ENCODE results near the gene FGF14. TPM values are rescaled to one million over a fixed set of nuclear protein-coding genes. Genes with fewer than 3 reads are reported as not detected.

FGF14 gene
- total and polyA plus RNA-seq, 2 donors = 0.20 to 4.5 TPM

DNA sequence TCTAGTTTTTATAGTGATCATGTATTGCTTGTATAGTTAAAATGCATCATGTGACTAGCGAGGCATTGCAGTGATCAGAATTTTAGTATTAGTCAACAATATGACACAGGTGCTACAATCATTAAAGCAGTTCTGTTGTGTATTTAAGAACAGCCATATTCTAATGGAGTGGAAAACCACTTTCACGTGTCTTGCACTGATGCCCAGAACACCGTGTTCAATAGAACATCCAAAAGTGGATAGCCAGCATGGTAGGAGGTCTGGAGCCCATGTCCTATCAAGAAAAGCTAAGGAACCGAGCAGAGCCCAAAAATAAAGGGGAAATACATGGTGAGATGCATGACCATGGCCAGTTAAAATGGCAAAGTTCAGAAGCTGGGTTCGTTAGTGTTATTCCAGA is 55.1 kb downstream of the FGF14 start:
- Histone ChIP-seq H3K27ac (ENCODE audit: low read depth) (no peak overlapping the region), H3K4me1 (ENCODE audit: insufficient read depth) (no peaks in the 10 kb centered on the region), H3K4me3 (ENCODE audit: low read depth, low read length) (no peak overlapping the region), H3K36me3 (ENCODE audit: insufficient read depth) (no peaks in the 10 kb centered on the region)
- no peak for DNase-seq (ENCODE audit: extremely low spot score)
- WGBS = 86% methylated on average over 5 of the region's 5 CpGs

DNA sequence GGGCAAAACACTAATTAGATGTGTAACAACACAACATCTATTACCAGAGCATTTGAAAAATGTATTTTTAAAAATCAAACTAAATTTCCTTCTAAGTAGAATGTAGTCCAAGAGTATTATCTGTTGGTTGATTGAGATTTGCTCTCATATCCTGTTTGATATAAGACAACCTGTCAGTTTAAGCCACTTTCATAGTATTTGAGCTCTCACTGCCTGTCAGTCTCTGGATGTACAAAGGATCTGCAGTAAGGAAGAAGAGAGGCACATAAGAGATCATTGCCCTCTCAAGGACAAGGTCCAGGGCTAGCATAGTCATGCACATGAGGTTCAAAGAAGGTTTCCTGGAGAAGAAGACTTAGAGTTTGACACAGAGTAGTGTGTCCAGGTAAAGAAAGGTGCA is 57.4 kb downstream of the FGF14 start:
- DNase-seq (ENCODE audit: extremely low spot score) = no peak
- Histone ChIP-seq H3K27ac (ENCODE audit: low read depth) (no peak overlapping the region), H3K36me3 (ENCODE audit: insufficient read depth) (no peaks in the 10 kb centered on the region), H3K4me1 (ENCODE audit: insufficient read depth) (no peaks in the 10 kb centered on the region), H3K4me3 (ENCODE audit: low read depth, low read length) (no peak overlapping the region)

DNA sequence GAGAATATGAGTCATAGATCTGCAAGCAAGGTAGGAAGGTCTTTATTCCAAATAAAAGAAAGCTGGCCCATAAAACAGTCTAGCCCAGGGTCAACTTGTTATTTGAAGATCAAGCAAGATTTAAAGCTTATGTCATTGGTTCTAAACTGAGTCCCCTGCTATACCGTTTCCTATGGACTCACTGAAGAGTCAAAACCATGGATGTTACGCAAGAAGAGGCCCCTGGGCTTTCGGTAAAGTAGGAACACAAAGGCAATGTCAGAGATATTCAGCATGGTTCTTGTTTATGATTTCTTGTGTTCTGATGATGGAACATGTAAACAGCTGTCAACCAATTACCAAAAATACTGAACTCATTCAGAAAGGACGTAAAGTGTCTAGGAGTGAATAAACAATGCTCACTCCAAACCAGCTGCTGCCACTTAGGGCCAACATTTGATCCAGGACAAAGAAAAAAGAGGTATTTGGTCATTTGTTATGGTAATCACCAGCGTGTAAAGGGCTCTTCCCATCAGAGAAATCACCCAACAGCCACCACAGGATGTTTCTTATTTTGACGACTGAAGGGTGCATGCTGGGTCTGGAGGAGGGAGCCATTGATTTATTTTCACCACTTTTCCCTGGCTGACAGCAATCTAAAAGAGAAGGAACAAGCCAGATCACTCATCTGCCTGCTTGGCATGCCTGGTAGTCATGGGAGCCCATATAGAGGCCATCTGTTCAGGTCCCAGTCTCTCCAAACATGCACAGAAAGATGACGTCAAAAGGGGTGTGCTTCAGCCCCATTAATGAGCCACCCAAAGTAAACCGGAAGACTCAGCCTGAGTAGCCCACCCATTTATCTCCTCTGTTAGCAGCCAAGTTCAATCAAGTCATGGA is 68.3 kb downstream of the FGF14 start:
- 54% methylated on average over 8 of the region's 8 CpGs for WGBS
- DNase-seq (ENCODE audit: extremely low spot score) = no peak
- no peaks in the 10 kb centered on the region for H3K4me1 ChIP-seq (ENCODE audit: insufficient read depth)
- H3K36me3 ChIP-seq (ENCODE audit: insufficient read depth) = no peaks in the 10 kb centered on the region
- H3K4me3 ChIP-seq (ENCODE audit: low read depth, low read length) = no peak overlapping the region
- H3K27ac ChIP-seq (ENCODE audit: low read depth) = no peak overlapping the region

DNA sequence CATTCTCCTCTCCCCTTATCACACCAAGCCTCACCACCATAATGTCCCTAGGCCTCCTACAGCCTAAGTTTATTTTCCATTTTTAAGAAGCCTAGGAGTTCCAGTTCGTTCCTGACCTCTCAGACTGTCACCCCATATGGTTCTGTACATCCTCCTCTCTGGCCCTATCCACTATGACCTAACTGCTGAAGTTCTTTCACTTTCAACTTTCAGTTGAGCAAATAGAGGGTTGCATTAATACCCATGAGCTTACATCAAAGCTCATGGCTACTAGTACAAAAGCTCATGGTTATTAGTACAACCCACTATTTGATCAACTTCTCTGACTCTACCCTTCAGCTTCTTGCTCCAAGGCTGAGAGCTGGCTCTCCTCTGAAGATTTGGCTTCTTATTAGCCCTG is 72.9 kb downstream of the FGF14 start:
- no peak for DNase-seq (ENCODE audit: extremely low spot score)
- Histone ChIP-seq H3K27ac (ENCODE audit: low read depth) (no peak overlapping the region), H3K4me3 (ENCODE audit: low read depth, low read length) (no peak overlapping the region), H3K4me1 (ENCODE audit: insufficient read depth) (no peaks in the 10 kb centered on the region), H3K36me3 (ENCODE audit: insufficient read depth) (no peaks in the 10 kb centered on the region)
- WGBS = 67% methylated on average over 1 of the region's 1 CpG

DNA sequence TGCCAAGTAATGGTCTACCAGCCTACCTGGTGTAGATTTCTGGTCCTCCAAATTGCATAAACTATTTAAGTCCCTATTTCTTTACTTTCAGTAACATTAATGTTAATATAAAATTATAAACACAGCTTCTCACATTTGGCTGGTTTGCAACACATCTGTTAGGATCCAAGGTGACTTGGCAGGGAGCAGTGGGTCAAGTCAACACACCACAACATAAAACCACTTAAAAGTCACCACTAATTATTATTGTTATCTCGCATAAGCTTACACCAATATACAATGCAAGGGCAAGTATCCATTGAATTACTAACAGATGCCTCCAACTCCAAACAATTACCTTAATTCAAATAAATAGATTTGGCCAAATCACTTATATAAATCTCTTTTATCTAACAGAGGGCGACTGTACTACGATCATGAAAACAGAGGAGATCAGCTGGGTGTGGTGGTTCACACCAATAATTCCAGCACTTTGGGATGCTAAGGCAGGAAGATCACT is 74.7 kb downstream of the FGF14 start:
- no peak overlapping the region for H3K27ac ChIP-seq (ENCODE audit: low read depth)
- no peak overlapping the region for H3K4me3 ChIP-seq (ENCODE audit: low read depth, low read length)
- no peak for DNase-seq (ENCODE audit: extremely low spot score)
- no peaks in the 10 kb centered on the region for H3K36me3 ChIP-seq (ENCODE audit: insufficient read depth)
- H3K4me1 ChIP-seq (ENCODE audit: insufficient read depth) = no peaks in the 10 kb centered on the region
- 43% methylated on average over 3 of the region's 3 CpGs for WGBS

DNA sequence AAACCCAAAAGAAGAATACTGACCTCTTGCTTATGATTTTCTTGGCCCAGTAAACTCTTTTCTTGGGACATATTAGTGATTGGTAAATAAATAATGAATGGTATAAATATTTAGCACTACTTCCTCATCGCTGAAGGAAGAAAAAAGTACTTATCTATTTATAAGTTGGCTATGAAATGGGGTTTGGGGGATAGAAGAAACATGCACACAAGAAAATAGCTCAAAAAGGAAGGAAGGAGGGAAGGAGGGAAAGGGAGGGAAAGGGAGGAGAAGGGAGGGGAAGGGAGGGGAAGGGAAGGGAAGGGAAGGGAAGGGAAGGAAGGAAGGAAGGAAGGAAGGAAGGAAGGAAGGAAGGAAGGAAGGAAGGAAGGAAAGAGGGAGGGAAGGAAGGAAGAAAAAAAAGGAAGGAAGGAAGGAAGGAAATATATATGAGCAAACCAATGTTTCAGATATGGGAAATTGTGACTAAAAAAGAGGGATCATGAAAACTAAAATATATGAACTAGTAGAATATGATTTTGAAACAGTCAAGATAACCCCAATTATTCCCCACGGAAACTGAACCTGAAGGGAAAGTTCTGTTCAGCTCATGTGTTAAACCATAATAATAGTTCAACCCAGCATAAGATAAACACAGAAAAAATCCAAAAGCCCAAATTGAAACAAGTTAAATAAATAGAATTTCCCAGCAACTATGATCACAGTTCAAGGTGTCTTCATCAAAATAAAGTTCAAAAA is 75.3 kb downstream of the FGF14 start:
- Histone ChIP-seq H3K4me3 (ENCODE audit: low read depth, low read length) (no peak overlapping the region), H3K4me1 (ENCODE audit: insufficient read depth) (no peaks in the 10 kb centered on the region), H3K27ac (ENCODE audit: low read depth) (no peak overlapping the region), H3K36me3 (ENCODE audit: insufficient read depth) (no peaks in the 10 kb centered on the region)
- WGBS = 62% methylated on average over 2 of the region's 2 CpGs
- no peak for DNase-seq (ENCODE audit: extremely low spot score)

DNA sequence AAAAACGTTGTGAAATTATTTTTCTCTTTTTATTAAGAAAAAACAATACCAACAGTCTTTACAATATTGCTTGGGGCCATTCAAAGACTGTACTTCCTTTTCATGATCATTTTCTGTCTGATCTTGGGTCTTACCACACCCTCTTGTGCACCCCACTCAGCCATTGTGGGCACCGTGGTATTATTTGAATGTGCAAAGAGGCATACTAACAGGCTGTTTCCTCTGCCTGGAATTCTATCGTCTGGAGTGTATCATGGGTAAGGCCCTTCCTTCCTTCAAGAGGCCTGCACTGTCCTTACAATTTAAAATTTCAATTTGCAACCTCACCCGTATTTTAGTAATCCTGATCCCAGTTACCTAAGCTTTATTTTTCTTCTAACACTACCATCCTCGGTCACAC is 76.5 kb downstream of the FGF14 start:
- Histone ChIP-seq H3K27ac (ENCODE audit: low read depth) (no peak overlapping the region), H3K4me1 (ENCODE audit: insufficient read depth) (no peaks in the 10 kb centered on the region), H3K36me3 (ENCODE audit: insufficient read depth) (no peaks in the 10 kb centered on the region), H3K4me3 (ENCODE audit: low read depth, low read length) (no peak overlapping the region)
- WGBS = 56% methylated on average over 5 of the region's 5 CpGs
- DNase-seq (ENCODE audit: extremely low spot score) = no peak

DNA sequence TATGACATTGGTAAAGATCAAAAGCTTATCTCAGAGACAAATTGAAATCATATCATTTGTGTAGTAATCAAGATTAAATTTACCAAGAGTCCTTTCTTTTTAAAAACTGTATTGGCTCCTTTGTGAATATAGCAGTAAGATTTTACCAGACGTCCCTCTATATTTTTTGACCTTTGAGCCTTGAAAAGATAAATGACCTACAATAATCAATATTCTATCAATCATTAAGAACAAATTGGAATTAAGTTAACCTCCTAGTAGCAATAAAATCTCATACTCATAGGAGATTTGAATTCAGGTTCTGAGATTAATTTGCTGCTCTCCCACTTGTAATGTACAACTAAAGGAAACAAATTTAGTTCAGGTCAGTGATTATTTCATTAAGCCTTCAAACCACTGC is 78.3 kb downstream of the FGF14 start:
- no peak overlapping the region for H3K4me3 ChIP-seq (ENCODE audit: low read depth, low read length)
- H3K4me1 ChIP-seq (ENCODE audit: insufficient read depth) = no peaks in the 10 kb centered on the region
- DNase-seq (ENCODE audit: extremely low spot score) = no peak
- 66% methylated on average over 1 of the region's 1 CpG for WGBS
- no peak overlapping the region for H3K27ac ChIP-seq (ENCODE audit: low read depth)
- no peaks in the 10 kb centered on the region for H3K36me3 ChIP-seq (ENCODE audit: insufficient read depth)

DNA sequence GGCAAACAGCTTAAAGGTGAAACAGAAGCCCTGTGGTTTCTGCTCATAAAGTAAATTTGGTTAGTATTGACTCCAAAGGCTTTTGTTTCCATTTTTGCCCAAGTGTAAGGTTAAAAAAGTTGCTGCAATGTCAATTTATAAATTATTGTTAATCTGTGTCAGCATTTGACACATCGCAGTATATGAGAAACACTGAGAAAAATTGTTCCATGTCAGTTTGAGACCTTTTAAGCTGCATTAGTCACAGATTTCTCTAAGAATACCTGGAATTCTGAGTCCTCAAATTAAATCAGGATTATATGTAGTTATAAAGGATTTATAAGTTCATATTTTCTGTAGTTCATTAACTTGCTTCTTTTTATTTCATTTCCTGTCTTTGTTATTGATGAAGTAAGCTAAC is 78.8 kb downstream of the FGF14 start:
- Histone ChIP-seq H3K4me1 (ENCODE audit: insufficient read depth) (no peaks in the 10 kb centered on the region), H3K27ac (ENCODE audit: low read depth) (no peak overlapping the region), H3K36me3 (ENCODE audit: insufficient read depth) (no peaks in the 10 kb centered on the region), H3K4me3 (ENCODE audit: low read depth, low read length) (no peak overlapping the region)
- 97% methylated on average over 1 of the region's 1 CpG for WGBS
- DNase-seq (ENCODE audit: extremely low spot score) = no peak

DNA sequence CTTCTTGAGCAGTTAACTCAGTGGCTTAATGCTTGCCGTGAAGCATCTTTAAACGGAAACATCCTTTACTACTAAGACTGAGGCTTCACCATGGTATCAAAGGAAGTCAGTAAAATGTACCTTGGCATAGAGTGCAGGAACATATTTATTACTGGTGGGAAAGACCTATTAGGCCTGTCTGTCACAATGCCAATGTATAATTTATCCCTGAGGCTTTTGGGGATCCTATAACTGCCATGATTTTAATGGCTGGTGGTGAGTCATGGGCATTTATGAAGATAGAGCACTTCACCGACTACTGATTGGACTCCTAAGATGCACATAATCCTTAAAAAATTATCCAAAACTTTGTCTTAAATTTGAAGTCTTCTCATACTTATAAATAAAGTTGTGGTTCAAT is 79.6 kb downstream of the FGF14 start:
- no peak for DNase-seq (ENCODE audit: extremely low spot score)
- Histone ChIP-seq H3K4me1 (ENCODE audit: insufficient read depth) (no peaks in the 10 kb centered on the region), H3K4me3 (ENCODE audit: low read depth, low read length) (no peak overlapping the region), H3K27ac (ENCODE audit: low read depth) (no peak overlapping the region), H3K36me3 (ENCODE audit: insufficient read depth) (no peaks in the 10 kb centered on the region)
- WGBS = 63% methylated on average over 3 of the region's 3 CpGs

DNA sequence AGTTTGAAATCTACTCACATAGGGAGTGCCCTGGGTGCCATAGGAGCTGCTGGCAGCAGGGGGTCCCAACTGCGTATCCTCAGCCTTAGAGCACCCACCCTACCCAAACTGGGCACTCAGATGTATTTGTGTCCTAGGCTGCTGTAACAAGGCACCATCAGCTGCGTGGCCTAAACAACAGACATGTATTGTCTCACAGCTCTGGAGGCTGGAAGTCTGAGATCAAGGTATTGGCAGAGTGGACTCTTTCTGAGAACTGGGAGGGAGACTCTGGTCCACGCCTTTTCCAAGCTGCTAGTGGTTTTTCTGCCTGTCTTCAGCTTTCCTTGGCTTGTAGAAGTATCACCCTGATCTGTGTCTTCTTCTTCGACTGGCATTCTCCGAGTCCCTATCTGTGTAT is 83.6 kb downstream of the FGF14 start:
- H3K4me1 ChIP-seq (ENCODE audit: insufficient read depth) = no peaks in the 10 kb centered on the region
- no peak overlapping the region for H3K27ac ChIP-seq (ENCODE audit: low read depth)
- no peaks in the 10 kb centered on the region for H3K36me3 ChIP-seq (ENCODE audit: insufficient read depth)
- H3K4me3 ChIP-seq (ENCODE audit: low read depth, low read length) = no peak overlapping the region
- DNase-seq (ENCODE audit: extremely low spot score) = no peak
- 85% methylated on average over 5 of the region's 5 CpGs for WGBS

DNA sequence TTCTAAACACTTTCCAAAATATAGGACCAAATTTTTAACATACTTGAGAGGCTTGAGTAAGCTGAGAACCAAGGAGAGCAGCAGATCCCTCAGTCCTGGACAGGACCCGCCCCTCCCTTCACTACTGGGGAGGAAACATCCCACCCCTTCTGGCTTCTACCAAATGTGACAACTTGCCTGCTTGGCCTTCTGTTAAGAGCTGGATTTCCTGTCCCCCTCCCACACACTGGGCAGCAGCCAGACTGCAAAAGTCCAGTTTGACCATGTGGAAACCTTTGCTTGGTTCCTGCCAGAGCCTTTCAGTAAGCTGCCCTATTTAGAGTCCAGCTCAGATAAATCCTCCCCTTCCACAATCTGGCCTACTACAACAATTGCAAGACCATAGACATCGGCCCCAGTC is 84.3 kb downstream of the FGF14 start:
- Histone ChIP-seq H3K27ac (ENCODE audit: low read depth) (no peak overlapping the region), H3K4me3 (ENCODE audit: low read depth, low read length) (no peak overlapping the region), H3K36me3 (ENCODE audit: insufficient read depth) (no peaks in the 10 kb centered on the region), H3K4me1 (ENCODE audit: insufficient read depth) (no peaks in the 10 kb centered on the region)
- DNase-seq (ENCODE audit: extremely low spot score) = peak; percentile 0
- 34% methylated on average over 2 of the region's 2 CpGs for WGBS

DNA sequence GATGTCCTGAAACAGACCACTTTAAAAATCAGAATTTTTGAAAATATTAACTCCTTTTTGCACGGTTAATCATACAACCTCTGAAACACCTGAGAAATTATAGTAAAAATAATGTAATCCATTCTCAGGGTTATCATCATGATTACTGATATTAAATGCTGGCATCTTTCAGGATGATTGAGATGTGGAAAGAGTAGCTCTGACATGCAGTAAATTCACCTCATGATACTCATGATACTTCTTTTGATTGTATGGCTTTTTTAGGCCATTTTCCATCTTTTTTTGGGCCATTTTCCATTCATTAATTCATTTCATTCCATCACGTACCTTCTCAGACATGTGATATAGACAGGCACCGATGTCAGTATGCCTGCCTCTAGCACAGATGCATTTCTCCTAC is 85.1 kb downstream of the FGF14 start:
- DNase-seq (ENCODE audit: extremely low spot score) = no peak
- Histone ChIP-seq H3K36me3 (ENCODE audit: insufficient read depth) (no peaks in the 10 kb centered on the region), H3K27ac (ENCODE audit: low read depth) (no peak overlapping the region), H3K4me3 (ENCODE audit: low read depth, low read length) (no peak overlapping the region), H3K4me1 (ENCODE audit: insufficient read depth) (no peaks in the 10 kb centered on the region)
- 96% methylated on average over 3 of the region's 3 CpGs for WGBS

DNA sequence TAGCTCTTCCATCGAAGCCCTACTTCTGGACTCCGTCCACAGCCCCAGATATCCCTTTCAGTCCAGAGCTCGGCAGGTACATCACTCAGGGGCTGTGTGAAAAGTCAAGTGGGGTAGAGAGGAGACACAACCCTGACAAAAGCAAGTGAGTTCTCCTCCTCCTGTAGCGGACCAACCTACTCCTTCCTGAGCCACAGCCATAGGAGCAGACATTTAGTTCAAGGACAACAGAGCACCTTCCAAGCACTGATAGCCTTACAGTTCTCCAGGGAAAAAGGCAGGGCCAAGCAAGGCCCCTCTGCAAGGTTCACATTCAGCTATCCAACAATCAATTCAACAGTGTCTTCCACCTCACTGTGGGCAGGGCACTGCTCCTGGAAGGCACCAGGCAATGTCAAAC is 89.0 kb downstream of the FGF14 start:
- Histone ChIP-seq H3K27ac (ENCODE audit: low read depth) (no peak overlapping the region), H3K4me1 (ENCODE audit: insufficient read depth) (no peaks in the 10 kb centered on the region), H3K36me3 (ENCODE audit: insufficient read depth) (no peaks in the 10 kb centered on the region), H3K4me3 (ENCODE audit: low read depth, low read length) (no peak overlapping the region)
- no peak for DNase-seq (ENCODE audit: extremely low spot score)
- WGBS = 90% methylated on average over 4 of the region's 4 CpGs

Data from urinary bladder (tissue), 4 donors.